ENCODE results near the gene KAZN. TPM values are rescaled to one million over a fixed set of nuclear protein-coding genes. Genes with fewer than 3 reads are reported as not detected.

The KAZN gene
- polyA plus RNA-seq, 1 donor (not counting 4 experiments of a cell fraction or from before 2014, with no cell fraction given) = 5.9 TPM

GRCh38 chr1:14724246-14724645 lies 125.8 kb downstream of the KAZN start:
- H2AFZ ChIP-seq (ENCODE audit: control insufficient read depth, low read length) = no peak overlapping the region
- H3K9ac ChIP-seq (ENCODE audit: control insufficient read depth, extremely low read depth, insufficient read depth, low read length) = no peak overlapping the region
- dilution Hi-C loops (cut with MboI; ENCODE audit: extremely low pct_ligation_motif_present, low sequenced_read_pairs) = no loop called here
- H3K9me3 ChIP-seq (ENCODE audit: control insufficient read depth, low read depth, low read length) = no peaks in the 10 kb centered on the region
- H3K9me1 ChIP-seq (ENCODE audit: control insufficient read depth, extremely low read depth, insufficient read depth, low read length) = no peaks in the 10 kb centered on the region
- TF ChIP-seq EZH2 (IDR thresholded peaks at IDR 0.05; ENCODE audit: low read length) (no peak), CTCF (optimal IDR thresholded peaks at IDR 0.05 in 1 of 3, IDR thresholded peaks at IDR 0.05 in 1 of 3, conservative IDR thresholded peaks at IDR 0.05 in 1 of 3; ENCODE audit: extremely low read depth in 1 of 3, insufficient read depth in 2 of 3, low read length in 3 of 3) (no peak)
- no peak overlapping the region for H3K27ac ChIP-seq (ENCODE audit: control insufficient read depth, insufficient read depth, low read length)
- H3K36me3 ChIP-seq (ENCODE audit: control insufficient read depth in 2 of 2, extremely low read depth in 1 of 2, insufficient read depth in 2 of 2, low read length in 2 of 2) = no peaks in the 10 kb centered on the region
- DNase-seq (ENCODE audit: low read depth, low spot score) = no peak
- no peak overlapping the region for H3K4me3 ChIP-seq (ENCODE audit: control insufficient read depth in 2 of 3, extremely low read depth in 1 of 3, insufficient read depth in 2 of 3, low read depth in 1 of 3, low read length in 3 of 3)
- H3K4me1 ChIP-seq (ENCODE audit: control insufficient read depth, extremely low read depth, insufficient read depth, low read length) = no peaks in the 10 kb centered on the region
- no peaks in the 10 kb centered on the region for H3K79me2 ChIP-seq (ENCODE audit: control insufficient read depth, insufficient read depth, low read length)
- no peak overlapping the region for H3K4me2 ChIP-seq (ENCODE audit: control insufficient read depth, extremely low read depth, insufficient read depth, low read depth, low read length)
- H3K27me3 ChIP-seq (ENCODE audit: control insufficient read depth, extremely low read depth, insufficient read depth, low read length) = no peaks in the 10 kb centered on the region
- H4K20me1 ChIP-seq (ENCODE audit: control insufficient read depth, extremely low read depth, insufficient read depth, low read length) = no peaks in the 10 kb centered on the region
- no peak for FAIRE-seq

DNA sequence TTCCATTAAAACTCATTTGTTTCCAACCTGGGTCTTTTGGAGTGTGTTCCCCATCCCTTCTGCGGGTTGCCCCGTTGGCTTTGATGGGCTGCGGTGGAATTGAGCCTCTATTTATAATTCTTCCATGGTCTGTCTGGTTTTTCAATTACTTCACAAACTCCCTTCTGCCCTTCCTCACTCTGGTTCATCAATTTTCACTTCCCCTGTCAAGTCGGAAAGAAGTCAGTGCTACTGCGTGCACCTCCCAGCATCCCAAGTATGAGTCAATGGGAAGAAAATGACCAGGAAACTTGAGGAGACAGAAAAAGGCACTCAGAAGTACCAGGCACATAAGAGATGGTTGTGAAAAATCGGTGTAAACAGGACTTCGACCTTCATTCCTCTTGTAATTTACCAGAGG lies 126.2 kb downstream of the KAZN start:
- no peak for FAIRE-seq
- H3K79me2 ChIP-seq (ENCODE audit: control insufficient read depth, insufficient read depth, low read length) = no peaks in the 10 kb centered on the region
- H3K27ac ChIP-seq (ENCODE audit: control insufficient read depth, insufficient read depth, low read length) = no peak overlapping the region
- H2AFZ ChIP-seq (ENCODE audit: control insufficient read depth, low read length) = no peak overlapping the region
- no peak overlapping the region for H3K9ac ChIP-seq (ENCODE audit: control insufficient read depth, extremely low read depth, insufficient read depth, low read length)
- H3K4me2 ChIP-seq (ENCODE audit: control insufficient read depth, extremely low read depth, insufficient read depth, low read depth, low read length) = no peak overlapping the region
- no peaks in the 10 kb centered on the region for H3K4me1 ChIP-seq (ENCODE audit: control insufficient read depth, extremely low read depth, insufficient read depth, low read length)
- no peaks in the 10 kb centered on the region for H3K9me3 ChIP-seq (ENCODE audit: control insufficient read depth, low read depth, low read length)
- no peaks in the 10 kb centered on the region for H3K9me1 ChIP-seq (ENCODE audit: control insufficient read depth, extremely low read depth, insufficient read depth, low read length)
- TF ChIP-seq EZH2 (IDR thresholded peaks at IDR 0.05; ENCODE audit: low read length) (no peak), CTCF (optimal IDR thresholded peaks at IDR 0.05 in 1 of 3, IDR thresholded peaks at IDR 0.05 in 1 of 3, conservative IDR thresholded peaks at IDR 0.05 in 1 of 3; ENCODE audit: extremely low read depth in 1 of 3, insufficient read depth in 2 of 3, low read length in 3 of 3) (no peak)
- no peaks in the 10 kb centered on the region for H4K20me1 ChIP-seq (ENCODE audit: control insufficient read depth, extremely low read depth, insufficient read depth, low read length)
- dilution Hi-C loops (cut with MboI; ENCODE audit: extremely low pct_ligation_motif_present, low sequenced_read_pairs) = no loop called here
- no peaks in the 10 kb centered on the region for H3K27me3 ChIP-seq (ENCODE audit: control insufficient read depth, extremely low read depth, insufficient read depth, low read length)
- no peaks in the 10 kb centered on the region for H3K36me3 ChIP-seq (ENCODE audit: control insufficient read depth in 2 of 2, extremely low read depth in 1 of 2, insufficient read depth in 2 of 2, low read length in 2 of 2)
- DNase-seq (ENCODE audit: low read depth, low spot score) = no peak
- no peak overlapping the region for H3K4me3 ChIP-seq (ENCODE audit: control insufficient read depth in 2 of 3, extremely low read depth in 1 of 3, insufficient read depth in 2 of 3, low read depth in 1 of 3, low read length in 3 of 3)
